ENCODE results near the gene TIAM1. TPM values are rescaled to one million over a fixed set of nuclear protein-coding genes. Genes with fewer than 3 reads are reported as not detected.

TIAM1 gene
- polyA plus RNA-seq, 2 of the 4 experiments (the other 2 are of a cell fraction): 0.23 to 0.40 TPM

- Histone ChIP-seq H3K4me3 (no peak overlapping the region), H3K4me2 (no peak overlapping the region), H3K4me1 (no peaks in the 10 kb centered on the region), H3K27ac (no peak overlapping the region), H3K9me3 (no peaks in the 10 kb centered on the region)
- ATAC-seq (no peak), DNase-seq (ENCODE audit: low read depth in 1 of 2, low spot score in 1 of 2) (no peak), FAIRE-seq (no peak)
- TF ChIP-seq CHD4 (IDR thresholded peaks at IDR 0.05; ENCODE audit: borderline replicate concordance) (no peak), TP53 (CRISPR knock-in tag; IDR thresholded peaks at IDR 0.05) (no peak)
- ChIA-PET CTCF (interaction anchor here (1.0 kb wide), 1 partner anchor 56 kb away, joined by 3 read pairs; no protein-coding TSS in a partner anchor), POLR2A (no interaction called here)
- 28% methylated on average over 4 of the region's 4 CpGs for WGBS (ENCODE audit: missing lambda C conversion rate)
Observed at GRCh38 chr21:31374395-31374794, 30.3 kb upstream of the TIAM1 start.

GRCh38 chr21:31372471-31372765 lies 28.4 kb upstream of the TIAM1 start:
- DNase-seq (ENCODE audit: low read depth in 1 of 2, low spot score in 1 of 2) (no peak), FAIRE-seq (no peak), ATAC-seq (no peak)
- Histone ChIP-seq H3K27ac (no peak overlapping the region), H3K4me2 (no peak overlapping the region), H3K9me3 (no peaks in the 10 kb centered on the region), H3K4me1 (no peaks in the 10 kb centered on the region), H3K4me3 (no peak overlapping the region)
- no peak for TF ChIP-seq PHF8 (IDR thresholded peaks at IDR 0.05; ENCODE audit: borderline replicate concordance, low read depth)
- no peak for TF ChIP-seq KDM1A (IDR thresholded peaks at IDR 0.05; ENCODE audit: low read depth)
- TF ChIP-seq RARB (CRISPR knock-in tag; IDR thresholded peaks at IDR 0.05): no peak
- TF ChIP-seq NR3C1 (IDR thresholded peaks at IDR 0.05): no peak
- no peak for TF ChIP-seq HOXB13 (CRISPR knock-in tag; IDR thresholded peaks at IDR 0.05; ENCODE audit: low read depth)
- TF ChIP-seq RCOR1 (IDR thresholded peaks at IDR 0.05; ENCODE audit: low read depth, low read length): no peak
- WGBS (ENCODE audit: missing lambda C conversion rate): 28% methylated on average over 3 of the region's 3 CpGs
- ChIA-PET POLR2A (no interaction called here), CTCF (no interaction called here)

- no peak for ATAC-seq
- CTCF ChIA-PET: no interaction called here
- WGBS (ENCODE audit: missing lambda C conversion rate): 26% methylated on average over 6 of the region's 6 CpGs
- no peak overlapping the region for H3K4me3 ChIP-seq
- no peaks in the 10 kb centered on the region for H3K4me1 ChIP-seq
- no peaks in the 10 kb centered on the region for H3K9me3 ChIP-seq
- no peak overlapping the region for H3K27ac ChIP-seq
- FAIRE-seq: no peak
- POLR2A ChIA-PET: no interaction called here
- DNase-seq (ENCODE audit: low read depth in 1 of 2, low spot score in 1 of 2): no peak
- no peak for TF ChIP-seq HOXB5 (CRISPR knock-in tag; IDR thresholded peaks at IDR 0.05)
- no peak for TF ChIP-seq CTCF (IDR thresholded peaks at IDR 0.05)
- no peak for TF ChIP-seq HDAC2 (IDR thresholded peaks at IDR 0.05)
- TF ChIP-seq ELK1 (IDR thresholded peaks at IDR 0.05; ENCODE audit: low read depth, low read length): no peak
- no peak for TF ChIP-seq HES2 (IDR thresholded peaks at IDR 0.05)
- TF ChIP-seq REST (IDR thresholded peaks at IDR 0.05): no peak
- no peak for TF ChIP-seq CBX2 (IDR thresholded peaks at IDR 0.05; ENCODE audit: borderline replicate concordance, low read depth)
- no peak for TF ChIP-seq FOSB (CRISPR knock-in tag; IDR thresholded peaks at IDR 0.05)
- TF ChIP-seq CHD4 (IDR thresholded peaks at IDR 0.05; ENCODE audit: borderline replicate concordance): no peak
- no peak for TF ChIP-seq EHMT2 (IDR thresholded peaks at IDR 0.05; ENCODE audit: low read depth)
- no peak overlapping the region for H3K4me2 ChIP-seq
Observed at GRCh38 chr21:31371715-31372470, 27.8 kb upstream of the TIAM1 start.
